B cell (primary cell): ENCODE data around the gene CHAC1.

Source experiments
- EZH2 ChIP-seq: IDR thresholded peaks from 2 replicates; pipeline ENCODE4 v1.6.1; 2012; ENCODE audit warnings: borderline replicate concordance, low read depth, mild to moderate bottlenecking, moderate library complexity, low read length; ENCODE audit not compliant: insufficient read depth, poor library complexity, severe bottlenecking
- TF ChIP-seq, protein P1 (sequence below): fragments of 200-600 bp; IDR thresholded peaks from one replicate; pipeline ENCODE4 v1.8.0; 2022; ENCODE audit warnings: antibody characterized with exemption, mild to moderate bottlenecking

DNA sequence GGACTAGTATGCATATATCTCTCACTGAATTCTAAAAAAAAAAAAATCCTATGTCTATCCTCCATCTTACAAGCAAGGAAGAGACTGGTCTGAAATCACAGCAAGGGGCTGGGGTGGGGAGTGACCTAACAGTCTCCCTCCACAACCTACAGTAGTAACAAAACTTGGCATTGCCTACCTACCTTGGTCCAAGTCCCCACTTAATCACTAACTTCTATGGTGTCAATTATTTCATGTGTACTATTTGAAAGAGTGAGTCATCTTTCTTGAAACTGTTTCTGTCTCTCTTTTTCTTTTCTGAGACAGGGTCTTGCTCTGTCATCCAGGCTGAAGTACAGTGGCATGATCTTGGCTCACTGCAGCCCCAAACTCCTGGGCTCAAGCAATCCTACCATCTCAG, 36.8 kb downstream of the CHAC1 start:
- TF ChIP-seq, protein P1, sequence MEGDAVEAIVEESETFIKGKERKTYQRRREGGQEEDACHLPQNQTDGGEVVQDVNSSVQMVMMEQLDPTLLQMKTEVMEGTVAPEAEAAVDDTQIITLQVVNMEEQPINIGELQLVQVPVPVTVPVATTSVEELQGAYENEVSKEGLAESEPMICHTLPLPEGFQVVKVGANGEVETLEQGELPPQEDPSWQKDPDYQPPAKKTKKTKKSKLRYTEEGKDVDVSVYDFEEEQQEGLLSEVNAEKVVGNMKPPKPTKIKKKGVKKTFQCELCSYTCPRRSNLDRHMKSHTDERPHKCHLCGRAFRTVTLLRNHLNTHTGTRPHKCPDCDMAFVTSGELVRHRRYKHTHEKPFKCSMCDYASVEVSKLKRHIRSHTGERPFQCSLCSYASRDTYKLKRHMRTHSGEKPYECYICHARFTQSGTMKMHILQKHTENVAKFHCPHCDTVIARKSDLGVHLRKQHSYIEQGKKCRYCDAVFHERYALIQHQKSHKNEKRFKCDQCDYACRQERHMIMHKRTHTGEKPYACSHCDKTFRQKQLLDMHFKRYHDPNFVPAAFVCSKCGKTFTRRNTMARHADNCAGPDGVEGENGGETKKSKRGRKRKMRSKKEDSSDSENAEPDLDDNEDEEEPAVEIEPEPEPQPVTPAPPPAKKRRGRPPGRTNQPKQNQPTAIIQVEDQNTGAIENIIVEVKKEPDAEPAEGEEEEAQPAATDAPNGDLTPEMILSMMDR, result no peak
- TF ChIP-seq EZH2, result no peak
